Uterus (tissue), 4 donors: ENCODE results near the gene ARHGEF7. TPM values are rescaled to one million over a fixed set of nuclear protein-coding genes. Genes with fewer than 3 reads are reported as not detected.

ENCODE experiments used
- DNase-seq, 2 donors: peaks; one replicate each; pipeline ENCODE4 v3.0.0-alpha.2; 2019 to 2020
- H3K27ac ChIP-seq, 2 donors: fragments of 200-600 bp; sonication (generic); 1 replicate in 1 of 2; 2 replicates in 1 of 2; pipeline ENCODE4 v1.5.1; 2016 to 2018
- H3K27me3 ChIP-seq, 2 donors: fragments of 200-600 bp; sonication (generic); one replicate each; pipeline ENCODE4 v1.5.1; 2018 to 2019; ENCODE audit warnings: control low read depth in 1 of 2
- H3K36me3 ChIP-seq, 2 donors: fragments of 200-600 bp; sonication (generic); one replicate each; pipeline ENCODE4 v1.5.1; 2019; ENCODE audit warnings: control low read depth in 1 of 2
- H3K4me1 ChIP-seq, 2 donors: fragments of 200-600 bp; sonication (generic); one replicate each; pipeline ENCODE4 v1.5.1; 2018 to 2019; ENCODE audit warnings: control low read depth in 1 of 2
- H3K4me3 ChIP-seq, 2 donors: fragments of 200-600 bp; sonication (generic); 1 replicate in 1 of 2; 2 replicates in 1 of 2; pipeline ENCODE4 v1.5.1; 2018 to 2019; ENCODE audit warnings: mild to moderate bottlenecking in 1 of 2
- H3K9me3 ChIP-seq, 2 donors: fragments of 200-600 bp; sonication (generic); one replicate each; pipeline ENCODE4 v1.5.1; 2019; ENCODE audit warnings: control low read depth in 1 of 2
- POLR2A ChIP-seq, 2 donors: fragments of 450-650 bp; IDR thresholded peaks; one replicate each; pipeline ENCODE4 v1.6.1; 2016; ENCODE audit warnings: antibody characterized with exemption in 2 of 2, mild to moderate bottlenecking in 1 of 2, moderate library complexity in 1 of 2
- intact Hi-C: fragments of 100-400 bp; cut with DNase I; formaldehyde crosslinking; loops from one replicate; pipeline ENCODE4 v1.15.1; 2023; ENCODE audit warnings: low total_unique reads
- total RNA-seq, 4 donors: library from RNA; depleted of rRNA in 3 of 4; stranded (reverse); fragments of >200 nt in 3 of 4; gene quantifications; one replicate each; pipeline versions ENCODE4 v1.1.0 to v1.2.4, GENCODE V29; 2014 to 2023
- TF ChIP-seq, protein P1 (sequence below), 4 experiments: fragments of 200-600 bp in 2 of 4; fragments of 450-650 bp in 2 of 4; sonication (generic) in 2 of 4; IDR thresholded peaks; one replicate each; pipeline ENCODE4 v1.5.1; 2016 to 2019; ENCODE audit warnings: antibody characterized with exemption in 4 of 4, mild to moderate bottlenecking in 2 of 4, moderate library complexity in 1 of 4
- donor health status: DM: yes; HTN: yes; CAD: no.

ARHGEF7 gene
- total RNA-seq, 4 donors from 2014 or later = 42.6 to 152 (median 127) TPM

DNA sequence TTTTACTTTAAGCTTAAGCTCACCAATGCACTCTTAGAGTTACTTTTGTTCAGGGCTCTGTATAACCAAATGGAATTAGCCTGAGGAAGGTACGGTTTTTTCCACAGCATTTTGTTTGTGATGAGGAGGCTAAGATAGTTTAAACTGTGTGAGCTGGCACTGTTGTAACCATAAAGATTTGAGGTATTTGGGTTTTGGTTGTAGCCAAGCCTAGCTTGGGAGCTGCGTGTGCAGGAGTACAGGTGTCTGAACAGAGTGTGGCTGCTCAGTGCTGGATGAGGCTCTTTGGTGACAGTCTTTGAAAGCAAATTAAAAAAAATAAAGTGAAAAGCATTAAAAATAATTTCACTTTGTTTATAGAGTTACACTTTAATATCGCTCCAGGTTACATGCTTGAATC lies 56.0 kb downstream of the ARHGEF7 start:
- Histone ChIP-seq H3K27me3 (no peaks in the 10 kb centered on the region), H3K27ac (no peak overlapping the region), H3K4me1 (no peaks in the 10 kb centered on the region), H3K36me3 (no peaks in the 10 kb centered on the region), H3K9me3 (no peaks in the 10 kb centered on the region), H3K4me3 (no peak overlapping the region)
- intact Hi-C loops = no loop called here
- DNase-seq = no peak
- TF ChIP-seq POLR2A (IDR thresholded peaks at IDR 0.05) = no peak
- TF ChIP-seq, protein P1, sequence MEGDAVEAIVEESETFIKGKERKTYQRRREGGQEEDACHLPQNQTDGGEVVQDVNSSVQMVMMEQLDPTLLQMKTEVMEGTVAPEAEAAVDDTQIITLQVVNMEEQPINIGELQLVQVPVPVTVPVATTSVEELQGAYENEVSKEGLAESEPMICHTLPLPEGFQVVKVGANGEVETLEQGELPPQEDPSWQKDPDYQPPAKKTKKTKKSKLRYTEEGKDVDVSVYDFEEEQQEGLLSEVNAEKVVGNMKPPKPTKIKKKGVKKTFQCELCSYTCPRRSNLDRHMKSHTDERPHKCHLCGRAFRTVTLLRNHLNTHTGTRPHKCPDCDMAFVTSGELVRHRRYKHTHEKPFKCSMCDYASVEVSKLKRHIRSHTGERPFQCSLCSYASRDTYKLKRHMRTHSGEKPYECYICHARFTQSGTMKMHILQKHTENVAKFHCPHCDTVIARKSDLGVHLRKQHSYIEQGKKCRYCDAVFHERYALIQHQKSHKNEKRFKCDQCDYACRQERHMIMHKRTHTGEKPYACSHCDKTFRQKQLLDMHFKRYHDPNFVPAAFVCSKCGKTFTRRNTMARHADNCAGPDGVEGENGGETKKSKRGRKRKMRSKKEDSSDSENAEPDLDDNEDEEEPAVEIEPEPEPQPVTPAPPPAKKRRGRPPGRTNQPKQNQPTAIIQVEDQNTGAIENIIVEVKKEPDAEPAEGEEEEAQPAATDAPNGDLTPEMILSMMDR (IDR thresholded peaks at IDR 0.05) = no peak

DNA sequence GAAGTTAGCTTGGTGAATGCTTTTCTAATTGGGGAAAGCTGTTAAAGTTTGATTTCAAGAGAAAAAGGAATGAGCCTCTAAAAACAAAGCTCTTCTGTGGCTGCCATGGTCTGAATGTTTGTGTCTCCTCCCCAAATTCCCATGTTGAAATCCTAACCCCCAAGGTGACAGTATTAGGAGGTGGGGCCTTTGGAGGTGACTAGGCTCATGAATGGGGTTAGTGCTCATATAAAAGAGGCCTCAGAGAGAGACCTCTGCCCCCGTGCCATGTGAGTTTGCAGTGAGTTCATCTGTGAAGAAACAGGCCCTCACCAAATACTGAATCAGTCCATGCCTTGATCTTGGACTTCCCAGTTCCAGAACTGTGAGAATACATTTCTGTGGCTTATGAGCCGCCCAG lies 56.5 kb downstream of the ARHGEF7 start:
- H3K27me3 ChIP-seq = no peaks in the 10 kb centered on the region
- H3K9me3 ChIP-seq = no peaks in the 10 kb centered on the region
- TF ChIP-seq, protein P1 (IDR thresholded peaks at IDR 0.05) = no peak
- TF ChIP-seq POLR2A (IDR thresholded peaks at IDR 0.05) = no peak
- no peaks in the 10 kb centered on the region for H3K36me3 ChIP-seq
- no peak overlapping the region for H3K4me3 ChIP-seq
- no peaks in the 10 kb centered on the region for H3K4me1 ChIP-seq
- no peak overlapping the region for H3K27ac ChIP-seq
- DNase-seq = no peak
- intact Hi-C loops = no loop called here

DNA sequence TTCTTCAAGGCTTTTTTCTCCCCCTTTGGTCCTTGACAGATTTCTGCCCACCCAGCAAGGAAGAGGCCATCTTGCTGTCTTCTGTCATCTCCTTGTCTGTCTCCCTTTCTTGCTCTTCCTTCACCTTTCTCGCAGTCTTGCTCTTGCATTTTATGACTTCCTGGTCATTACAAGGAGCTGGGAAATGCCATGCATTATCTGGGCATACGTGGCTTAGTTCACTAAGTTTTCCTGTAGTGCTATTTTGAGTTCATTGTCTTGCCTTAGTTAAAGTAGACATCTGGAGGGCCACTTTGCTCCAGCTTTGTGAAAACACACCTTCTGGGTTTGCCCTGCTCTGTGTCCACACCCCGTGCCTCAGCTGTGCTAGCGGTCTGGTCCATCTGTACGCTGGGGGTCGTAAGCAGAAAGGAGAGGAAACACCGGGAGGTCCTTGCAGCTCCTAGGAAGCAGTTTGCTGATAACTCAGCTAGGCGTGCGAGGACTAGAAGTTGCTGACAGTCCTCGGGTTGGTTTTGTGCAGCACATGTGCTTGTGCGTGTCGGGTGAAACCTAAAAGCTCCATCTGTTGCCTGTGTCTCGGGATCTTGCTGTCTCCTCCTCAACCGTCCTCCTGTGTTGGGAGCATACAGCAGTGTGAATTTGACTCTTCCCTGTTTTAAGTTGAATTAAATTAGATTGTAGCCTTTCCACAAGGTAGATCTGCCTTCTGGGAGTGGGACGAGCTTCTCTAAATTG lies 59.4 kb downstream of the ARHGEF7 start:
- no peak for DNase-seq
- intact Hi-C loops = no loop called here
- Histone ChIP-seq H3K4me3 (no peak overlapping the region), H3K36me3 (no peaks in the 10 kb centered on the region), H3K27me3 (no peaks in the 10 kb centered on the region), H3K4me1 (peaks cover 0 to 4% of the 10 kb centered on the region in 2 donors), H3K27ac (no peak overlapping the region), H3K9me3 (no peaks in the 10 kb centered on the region)
- no peak for TF ChIP-seq POLR2A (IDR thresholded peaks at IDR 0.05)
- TF ChIP-seq, protein P1 (IDR thresholded peaks at IDR 0.05) = no peak

DNA sequence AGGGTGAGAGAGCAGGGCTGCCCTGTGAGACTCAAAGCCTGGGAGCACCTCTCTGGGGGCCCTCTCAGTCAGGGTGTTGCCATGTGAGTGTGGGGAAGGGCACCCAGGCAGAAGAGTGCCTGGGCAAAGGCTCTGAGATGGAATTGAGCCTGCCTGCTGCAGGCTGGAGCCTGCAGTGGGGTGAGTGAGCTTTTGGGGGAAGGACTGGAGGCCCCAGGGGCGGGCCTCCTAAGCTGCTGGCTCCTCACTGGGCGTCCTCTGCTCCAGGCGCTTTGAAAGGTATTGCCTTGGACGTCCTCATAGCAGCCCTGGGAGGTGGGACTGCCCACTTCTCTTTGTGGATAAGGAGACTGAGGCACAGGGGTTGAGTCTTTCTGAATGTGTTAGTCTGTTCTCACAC lies 60.3 kb downstream of the ARHGEF7 start:
- Histone ChIP-seq H3K9me3 (no peaks in the 10 kb centered on the region), H3K4me1 (peaks cover 0 to 4% of the 10 kb centered on the region in 2 donors), H3K4me3 (no peak overlapping the region), H3K36me3 (no peaks in the 10 kb centered on the region), H3K27me3 (no peaks in the 10 kb centered on the region), H3K27ac (no peak overlapping the region)
- intact Hi-C loops = no loop called here
- TF ChIP-seq POLR2A (IDR thresholded peaks at IDR 0.05) = no peak
- TF ChIP-seq, protein P1 (IDR thresholded peaks at IDR 0.05) = no peak
- DNase-seq = no peak

DNA sequence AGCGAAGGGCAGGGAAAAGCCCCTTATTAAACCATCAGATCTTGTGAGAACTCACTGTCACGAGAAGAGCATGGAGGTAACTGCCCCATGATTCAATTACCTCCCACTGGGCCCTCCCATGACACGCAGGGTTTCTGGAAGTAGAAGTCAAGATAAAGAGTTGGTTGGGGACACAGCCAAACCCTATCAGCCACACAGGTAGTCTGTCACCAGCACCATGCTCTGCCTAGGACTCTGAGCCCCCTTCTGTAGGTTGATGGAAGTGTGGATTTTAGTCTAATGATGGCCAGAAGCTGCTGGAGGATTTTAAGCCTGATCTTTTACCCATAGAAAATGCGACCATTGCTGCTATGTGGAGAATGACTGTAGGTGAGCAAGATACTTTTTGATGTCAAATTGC lies 60.8 kb downstream of the ARHGEF7 start:
- no peak for DNase-seq
- no peaks in the 10 kb centered on the region for H3K27me3 ChIP-seq
- peaks cover 0 to 4% of the 10 kb centered on the region in 2 donors for H3K4me1 ChIP-seq
- intact Hi-C loops = no loop called here
- peak overlapping the region in 1 of 2 donors; percentile 64 for H3K27ac ChIP-seq
- H3K36me3 ChIP-seq = no peaks in the 10 kb centered on the region
- no peak overlapping the region for H3K4me3 ChIP-seq
- TF ChIP-seq POLR2A (IDR thresholded peaks at IDR 0.05) = no peak
- TF ChIP-seq, protein P1 (IDR thresholded peaks at IDR 0.05) = no peak
- H3K9me3 ChIP-seq = no peaks in the 10 kb centered on the region
